Caco-2 (cell line): ENCODE measurements around the gene MIF4GD. TPM values are rescaled to one million over a fixed set of nuclear protein-coding genes. Genes with fewer than 3 reads are reported as not detected.

Experiments
- BruUV-seq: library from RNA; stranded (reverse); fragments of 400-500 nt; replicated peaks from 2 replicates; lab custom pipeline; 2021; lab: Mats Ljungman, UMichigan
- CTCF ChIA-PET: fragments of 300-600 bp; sonication (Branson Sonifier 250); formaldehyde crosslinking; loops from one replicate; lab custom pipeline; 2022; ENCODE audit warnings: antibody characterized with exemption; lab: Charles Lee
- POLR2A ChIA-PET: fragments of 300-600 bp; sonication (Branson Sonifier 250); formaldehyde crosslinking; loops from one replicate; lab custom pipeline; 2022; ENCODE audit warnings: antibody characterized with exemption; lab: Charles Lee
- DNase-seq, 2 experiments: peaks; one replicate each; pipeline versions ENCODE4 v3.0.0 to v3.0.0-alpha.2; 2020 to 2022
- H3K27me3 ChIP-seq: replicated peaks from 2 replicates; pipeline ENCODE4 v1.6.0; 2011; ENCODE audit warnings: low read length; ENCODE audit not compliant: control insufficient read depth, insufficient read depth
- H3K36me3 ChIP-seq: 2 replicates; pipeline ENCODE4 v1.5.1; 2011; ENCODE audit warnings: low read length; ENCODE audit not compliant: control insufficient read depth, insufficient read depth
- H3K4me1 ChIP-seq: fragments of 250-450 bp; sonication (Bioruptor Pico); 2 replicates; pipeline ENCODE4 v1.5.1; 2020; ENCODE audit warnings: mild to moderate bottlenecking
- H3K4me3 ChIP-seq: 2 replicates; pipeline ENCODE4 v1.5.1; 2011; ENCODE audit warnings: low read depth, mild to moderate bottlenecking, control low read depth, low read length
- H3K9me3 ChIP-seq: fragments of 250-450 bp; sonication (Bioruptor Pico); 2 replicates; pipeline ENCODE4 v1.5.1; 2020; ENCODE audit warnings: mild to moderate bottlenecking, moderate library complexity
- H3K27ac Mint-ChIP-seq: one replicate; pipeline ENCODE4 v1.8.0; 2022; ENCODE audit warnings: mixed read lengths; ENCODE audit not compliant: unreplicated experiment
- H3K27me3 Mint-ChIP-seq: one replicate; pipeline ENCODE4 v1.8.0; 2022; ENCODE audit warnings: mixed read lengths; ENCODE audit not compliant: insufficient read depth, unreplicated experiment
- H3K36me3 Mint-ChIP-seq: one replicate; pipeline ENCODE4 v1.8.0; 2022; ENCODE audit warnings: mild to moderate bottlenecking, mixed read lengths; ENCODE audit not compliant: insufficient read depth, unreplicated experiment
- H3K4me1 Mint-ChIP-seq: one replicate; pipeline ENCODE4 v1.8.0; 2022; ENCODE audit warnings: low read depth, mixed read lengths; ENCODE audit not compliant: unreplicated experiment
- H3K4me3 Mint-ChIP-seq: one replicate; pipeline ENCODE4 v1.8.0; 2022; ENCODE audit warnings: mild to moderate bottlenecking, moderate library complexity, mixed read lengths; ENCODE audit not compliant: unreplicated experiment
- H3K9me3 Mint-ChIP-seq: one replicate; pipeline ENCODE4 v1.8.0; 2022; ENCODE audit warnings: mixed read lengths; ENCODE audit not compliant: unreplicated experiment
- CTCF ChIP-seq, 2 experiments: fragments of 200-600 bp in 1 of 2; IDR thresholded peaks; 1 replicate in 1 of 2; 2 replicates in 1 of 2; pipeline versions ENCODE4 v1.5.1 to v1.8.0; 2011 to 2022; ENCODE audit warnings: antibody characterized with exemption in 1 of 2, control low read depth in 1 of 2, inconsistent platforms in 1 of 2, low read depth in 1 of 2, low read length in 1 of 2, mild to moderate bottlenecking in 1 of 2, moderate library complexity in 1 of 2; ENCODE audit not compliant: insufficient read depth in 1 of 2, severe bottlenecking in 1 of 2, unreplicated experiment in 1 of 2
- intact Hi-C: fragments of 100-400 bp; cut with micrococcal nuclease; formaldehyde crosslinking; loops from one replicate; pipeline ENCODE4 v1.10.0; 2022; ENCODE audit not compliant: unreplicated experiment
- total RNA-seq: library from RNA; stranded (reverse); gene quantifications from 2 replicates; pipeline ENCODE4 v1.2.3, GENCODE V29; 2022

MIF4GD gene
- total RNA-seq, 1 experiment from 2014 or later, result 27.3 TPM

GRCh38 chr17:75301502-75302206 lies 30.6 kb upstream of the MIF4GD start:
- H3K36me3 Mint-ChIP-seq, result peaks cover 4% of the 10 kb centered on the region
- H3K4me1 ChIP-seq, result no peaks in the 10 kb centered on the region
- TF ChIP-seq CTCF (IDR thresholded peaks at IDR 0.05; ENCODE audit: insufficient read depth in 1 of 2, low read depth in 1 of 2, low read length in 1 of 2, severe bottlenecking in 1 of 2, unreplicated experiment in 1 of 2), result no peak
- H3K4me3 Mint-ChIP-seq, result no peak overlapping the region
- H3K27me3 ChIP-seq, result no peaks in the 10 kb centered on the region
- CTCF ChIA-PET, result interaction anchor here (1.6 kb wide), 1 partner anchor 31 kb away, joined by 5 read pairs; the partner anchor contains the start of gene MIF4GD
- no peaks in the 10 kb centered on the region for H3K9me3 ChIP-seq
- H3K36me3 ChIP-seq, result no peaks in the 10 kb centered on the region; the same call in 1 of the 2 replicates
- H3K4me1 Mint-ChIP-seq, result no peaks in the 10 kb centered on the region
- no peak overlapping the region for H3K4me3 ChIP-seq
- DNase-seq, result no peak
- no peaks in the 10 kb centered on the region for H3K27me3 Mint-ChIP-seq
- BruUV-seq, result no TSS peak
- no peaks in the 10 kb centered on the region for H3K9me3 Mint-ChIP-seq
- intact Hi-C loops, result no loop called here
- POLR2A ChIA-PET, result no interaction called here
- no peak overlapping the region for H3K27ac Mint-ChIP-seq

GRCh38 chr17:75301049-75301448 lies 30.0 kb upstream of the MIF4GD start:
- peaks cover under 1% of the 10 kb centered on the region; the same call in 1 of the 2 replicates for H3K4me1 ChIP-seq
- POLR2A ChIA-PET, result no interaction called here
- H3K9me3 Mint-ChIP-seq, result no peaks in the 10 kb centered on the region
- no peaks in the 10 kb centered on the region; the same call in 1 of the 2 replicates for H3K36me3 ChIP-seq
- no peak overlapping the region for H3K4me3 ChIP-seq
- H3K9me3 ChIP-seq, result no peaks in the 10 kb centered on the region
- H3K27ac Mint-ChIP-seq, result no peak overlapping the region
- H3K36me3 Mint-ChIP-seq, result no peaks in the 10 kb centered on the region
- no peaks in the 10 kb centered on the region for H3K27me3 ChIP-seq
- BruUV-seq, result no TSS peak
- H3K4me1 Mint-ChIP-seq, result no peaks in the 10 kb centered on the region
- H3K4me3 Mint-ChIP-seq, result no peak overlapping the region
- CTCF ChIA-PET, result interaction anchor here (0.9 kb wide), 1 partner anchor 12 kb away, joined by 3 read pairs; the partner anchor contains the start of gene SLC25A19
- H3K27me3 Mint-ChIP-seq, result no peaks in the 10 kb centered on the region
- no peak for TF ChIP-seq CTCF (IDR thresholded peaks at IDR 0.05; ENCODE audit: insufficient read depth in 1 of 2, low read depth in 1 of 2, low read length in 1 of 2, severe bottlenecking in 1 of 2, unreplicated experiment in 1 of 2)
- intact Hi-C loops, result no loop called here
- no peak for DNase-seq

GRCh38 chr17:75300280-75300679 lies 29.2 kb upstream of the MIF4GD start:
- ChIA-PET CTCF (interaction anchor here (0.7 to 0.9 kb wide), 2 partner anchors 11 to 25 kb away, joined by 3 read pairs; partner anchors contain the start of gene SLC25A19), POLR2A (no interaction called here)
- no peak overlapping the region for H3K4me3 Mint-ChIP-seq
- H3K4me3 ChIP-seq, result no peak overlapping the region
- intact Hi-C loops, result no loop called here
- peaks cover 8% of the 10 kb centered on the region for H3K4me1 ChIP-seq
- no peaks in the 10 kb centered on the region; the same call in 1 of the 2 replicates for H3K36me3 ChIP-seq
- H3K27me3 Mint-ChIP-seq, result no peaks in the 10 kb centered on the region
- H3K27ac Mint-ChIP-seq, result no peak overlapping the region
- H3K27me3 ChIP-seq, result no peaks in the 10 kb centered on the region
- H3K36me3 Mint-ChIP-seq, result no peaks in the 10 kb centered on the region
- no TSS peak for BruUV-seq
- H3K4me1 Mint-ChIP-seq, result peaks cover 3% of the 10 kb centered on the region
- DNase-seq, result no peak
- no peaks in the 10 kb centered on the region for H3K9me3 ChIP-seq
- no peak for TF ChIP-seq CTCF (IDR thresholded peaks at IDR 0.05; ENCODE audit: insufficient read depth in 1 of 2, low read depth in 1 of 2, low read length in 1 of 2, severe bottlenecking in 1 of 2, unreplicated experiment in 1 of 2)
- no peaks in the 10 kb centered on the region for H3K9me3 Mint-ChIP-seq
